Measurements from ENCODE around the gene TXNDC15. TPM values are rescaled to one million over a fixed set of nuclear protein-coding genes. Genes with fewer than 3 reads are reported as not detected.

Gene TXNDC15
- total RNA-seq, 1 experiment from 2014 or later: 81.3 TPM

- in situ Hi-C loops (cut with HindIII; ENCODE audit: low sequenced_read_pairs): no loop called here
- no peak for DNase-seq (ENCODE audit: low spot score)
Observed at GRCh38 chr5:134911285-134912206, 37.4 kb downstream of the TXNDC15 start.

- in situ Hi-C loops (cut with HindIII; ENCODE audit: low sequenced_read_pairs): no loop called here
- DNase-seq (ENCODE audit: low spot score): no peak
Observed at GRCh38 chr5:134913254-134913653, 39.1 kb downstream of the TXNDC15 start.

GRCh38 chr5:134913795-134914194, 39.6 kb downstream of the TXNDC15 start:
- DNase-seq (ENCODE audit: low spot score): no peak
- in situ Hi-C loops (cut with HindIII; ENCODE audit: low sequenced_read_pairs): no loop called here

GRCh38 chr5:134917070-134917815, 43.1 kb downstream of the TXNDC15 start:
- in situ Hi-C loops (cut with HindIII; ENCODE audit: low sequenced_read_pairs): no loop called here

GRCh38 chr5:134918861-134919260, 44.7 kb downstream of the TXNDC15 start:
- in situ Hi-C loops (cut with HindIII; ENCODE audit: low sequenced_read_pairs): no loop called here
- no peak for DNase-seq (ENCODE audit: low spot score)

More at GRCh38 chr5:134917070-134917815, 43.1 kb downstream of the TXNDC15 start:
- DNase-seq (ENCODE audit: low spot score): no peak

GRCh38 chr5:134920848-134921575, 46.8 kb downstream of the TXNDC15 start:
- in situ Hi-C loops (cut with HindIII; ENCODE audit: low sequenced_read_pairs): no loop called here
- DNase-seq (ENCODE audit: low spot score): no peak

GRCh38 chr5:134932508-134932907, 58.3 kb downstream of the TXNDC15 start:
- DNase-seq (ENCODE audit: low spot score): no peak
- in situ Hi-C loops (cut with HindIII; ENCODE audit: low sequenced_read_pairs): loop anchor here (10.0 kb wide), 1 partner anchor 178 kb away; the partner anchor contains the start of gene DDX46

GRCh38 chr5:134934202-134934601, 60.0 kb downstream of the TXNDC15 start:
- no peak for DNase-seq (ENCODE audit: low spot score)
- in situ Hi-C loops (cut with HindIII; ENCODE audit: low sequenced_read_pairs): loop anchor here (10.0 kb wide), 1 partner anchor 179 kb away; the partner anchor contains the start of gene DDX46

GRCh38 chr5:134935711-134936602, 61.8 kb downstream of the TXNDC15 start:
- in situ Hi-C loops (cut with HindIII; ENCODE audit: low sequenced_read_pairs): loop anchor here (10.0 kb wide), 1 partner anchor 181 kb away; the partner anchor contains the start of gene DDX46

GRCh38 chr5:134937526-134937925, 63.4 kb downstream of the TXNDC15 start:
- no peak for DNase-seq (ENCODE audit: low spot score)
- in situ Hi-C loops (cut with HindIII; ENCODE audit: low sequenced_read_pairs): loop anchor here (10.0 kb wide), 1 partner anchor 183 kb away; the partner anchor contains the start of gene DDX46

More at GRCh38 chr5:134935711-134936602, 61.8 kb downstream of the TXNDC15 start:
- no peak for DNase-seq (ENCODE audit: low spot score)

- in situ Hi-C loops (cut with HindIII; ENCODE audit: low sequenced_read_pairs): loop anchor here (10.0 kb wide), 1 partner anchor 183 kb away; the partner anchor contains the start of gene DDX46
- no peak for DNase-seq (ENCODE audit: low spot score)
Observed at GRCh38 chr5:134938030-134938429, 63.9 kb downstream of the TXNDC15 start.

- in situ Hi-C loops (cut with HindIII; ENCODE audit: low sequenced_read_pairs): loop anchor here (10.0 kb wide), 1 partner anchor 185 kb away; the partner anchor contains the start of gene DDX46
- no peak for DNase-seq (ENCODE audit: low spot score)
Observed at GRCh38 chr5:134939500-134939899, 65.3 kb downstream of the TXNDC15 start.

- no peak for DNase-seq (ENCODE audit: low spot score)
- in situ Hi-C loops (cut with HindIII; ENCODE audit: low sequenced_read_pairs): no loop called here
Observed at GRCh38 chr5:134943547-134943946, 69.4 kb downstream of the TXNDC15 start.

GRCh38 chr5:134944630-134945029, 70.5 kb downstream of the TXNDC15 start:
- in situ Hi-C loops (cut with HindIII; ENCODE audit: low sequenced_read_pairs): no loop called here
- DNase-seq (ENCODE audit: low spot score): no peak

- DNase-seq (ENCODE audit: low spot score): no peak
- in situ Hi-C loops (cut with HindIII; ENCODE audit: low sequenced_read_pairs): no loop called here
Observed at GRCh38 chr5:134945041-134945440, 70.9 kb downstream of the TXNDC15 start.

GRCh38 chr5:134948911-134949310, 74.7 kb downstream of the TXNDC15 start:
- in situ Hi-C loops (cut with HindIII; ENCODE audit: low sequenced_read_pairs): no loop called here
- peak; percentile 15 for DNase-seq (ENCODE audit: low spot score)

GRCh38 chr5:134949316-134949715, 75.1 kb downstream of the TXNDC15 start:
- DNase-seq (ENCODE audit: low spot score): no peak
- in situ Hi-C loops (cut with HindIII; ENCODE audit: low sequenced_read_pairs): no loop called here
